Naive B cell (primary cell): Measurements from ENCODE around the gene ESPNL. TPM values are rescaled to one million over a fixed set of nuclear protein-coding genes. Genes with fewer than 3 reads are reported as not detected.

ENCODE experiments used
- ATAC-seq, 2 donors: fragments of 150-1000 bp; cut with Tn5 transposase; 2 replicates each; pipeline ENCODE4 v1.10.0; 2021; ENCODE audit warnings: low read depth in 2 of 2, mild to moderate bottlenecking in 2 of 2, moderate library complexity in 2 of 2
- DNase-seq: peaks from one replicate; pipeline ENCODE4 v3.0.0; 2022
- H3K27ac Mint-ChIP-seq, 6 donors: one replicate each; pipeline ENCODE4 v1.8.0; 2020 to 2022; ENCODE audit warnings: mild to moderate bottlenecking in 6 of 6, mixed read lengths in 6 of 6, moderate library complexity in 5 of 6, inconsistent platforms in 2 of 6
- H3K27me3 Mint-ChIP-seq, 3 donors: one replicate each; pipeline ENCODE4 v1.8.0; 2021 to 2022; ENCODE audit warnings: mixed read lengths in 3 of 3, mild to moderate bottlenecking in 1 of 3
- H3K36me3 Mint-ChIP-seq, 2 donors: one replicate each; pipeline ENCODE4 v1.8.0; 2020 to 2022; ENCODE audit warnings: mixed read lengths in 2 of 2, inconsistent platforms in 1 of 2, mild to moderate bottlenecking in 1 of 2
- H3K4me1 Mint-ChIP-seq, 3 donors: one replicate each; pipeline ENCODE4 v1.8.0; 2020 to 2022; ENCODE audit warnings: mixed read lengths in 3 of 3, inconsistent platforms in 1 of 3, mild to moderate bottlenecking in 1 of 3, moderate library complexity in 1 of 3
- H3K4me3 Mint-ChIP-seq, 8 donors: one replicate each; pipeline ENCODE4 v1.8.0; 2020 to 2022; ENCODE audit warnings: mild to moderate bottlenecking in 8 of 8, mixed read lengths in 8 of 8, moderate library complexity in 8 of 8, inconsistent platforms in 2 of 8
- H3K9me3 Mint-ChIP-seq, 7 donors: one replicate each; pipeline ENCODE4 v1.8.0; 2020 to 2022; ENCODE audit warnings: mixed read lengths in 7 of 7, mild to moderate bottlenecking in 5 of 7, inconsistent platforms in 2 of 7, moderate library complexity in 1 of 7
- polyA plus RNA-seq, 6 donors: library from polyadenylated mRNA; unstranded; fragments of 300-500 nt; fragmentation: Illumina TruSeq; gene quantifications; one replicate each; pipeline ENCODE4 v1.2.3, GENCODE V29; 2021; ENCODE audit warnings: low read depth in 6 of 6

ESPNL gene
- polyA plus RNA-seq, 6 donors from 2014 or later, result 0.24 to 0.30 TPM; not detected in 4

DNA sequence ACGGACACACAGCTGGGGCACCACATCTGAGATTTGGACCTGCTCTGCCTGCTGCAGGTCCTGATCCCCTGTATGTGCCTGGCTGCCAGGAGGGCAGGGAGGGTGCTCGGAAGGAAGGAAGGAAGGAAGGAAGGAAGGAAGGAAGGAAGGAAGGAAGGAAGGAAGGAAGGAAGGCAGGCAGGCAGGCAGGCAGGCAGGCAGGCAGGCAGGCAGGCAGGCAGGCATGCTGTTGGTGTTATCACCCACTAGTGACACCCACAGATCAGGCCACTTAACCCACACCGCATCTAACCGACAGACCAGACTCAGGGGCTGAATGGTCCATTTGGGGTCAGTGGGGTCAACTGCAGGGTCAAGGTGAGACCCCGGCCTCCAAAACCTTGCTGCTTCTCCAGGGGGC lies 44.1 kb downstream of the ESPNL start:
- Mint-ChIP-seq H3K36me3 (no peaks in the 10 kb centered on the region), H3K27ac (peak overlapping the region in 1 of 6 donors; percentile 93), H3K9me3 (peaks cover 0 to 1% (median 0%) of the 10 kb centered on the region in 7 donors), H3K27me3 (no peaks in the 10 kb centered on the region), H3K4me3 (no peak overlapping the region), H3K4me1 (peaks cover 2 to 13% (median 5%) of the 10 kb centered on the region in 3 donors)
- ATAC-seq (no peak), DNase-seq (no peak)

DNA sequence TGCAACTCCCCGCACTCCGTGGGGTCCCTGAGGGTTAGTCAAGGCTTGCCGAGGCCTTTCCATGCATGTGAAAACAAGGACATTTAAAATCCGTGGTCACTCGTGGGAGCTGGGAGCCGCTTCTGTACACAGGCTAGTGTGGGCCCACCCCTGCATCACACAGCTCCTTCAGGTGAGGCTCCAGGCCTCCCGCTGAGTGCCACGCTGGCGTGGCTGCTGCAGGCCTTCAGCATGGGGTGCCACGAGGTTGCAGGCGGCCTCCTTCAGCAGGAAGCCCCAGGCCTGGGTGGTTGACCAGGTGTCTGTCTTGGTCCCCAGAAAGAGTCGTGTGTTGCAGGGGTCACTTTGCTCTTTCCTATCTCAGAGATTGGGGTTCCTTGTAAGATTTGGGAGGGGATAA lies 44.9 kb downstream of the ESPNL start:
- Mint-ChIP-seq H3K27me3 (no peaks in the 10 kb centered on the region), H3K27ac (no peak overlapping the region), H3K4me1 (peaks cover 0 to 10% (median 5%) of the 10 kb centered on the region in 3 donors), H3K9me3 (peaks cover 0 to 1% (median 0%) of the 10 kb centered on the region in 7 donors), H3K4me3 (no peak overlapping the region), H3K36me3 (no peaks in the 10 kb centered on the region)
- DNase-seq (no peak), ATAC-seq (no peak)

DNA sequence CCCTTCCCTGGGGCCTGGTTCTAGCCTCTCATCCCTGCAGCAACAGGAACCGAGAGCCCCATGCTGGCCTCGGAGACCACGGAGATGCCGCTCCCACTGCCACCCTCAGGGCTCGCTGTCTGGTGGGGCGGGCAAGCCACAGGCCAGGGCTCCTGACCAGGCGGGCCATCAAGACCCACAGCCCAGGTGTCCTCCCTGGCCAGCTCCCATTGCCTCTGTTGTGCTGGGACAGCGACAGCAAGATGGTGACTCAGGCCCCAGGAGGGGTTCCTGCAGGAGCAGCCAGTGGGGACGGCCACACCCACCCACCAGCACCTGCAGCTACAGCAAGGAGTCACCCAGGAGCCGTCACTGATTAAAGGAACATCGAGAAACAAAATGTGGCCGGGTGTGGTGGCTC lies 45.7 kb downstream of the ESPNL start:
- Mint-ChIP-seq H3K9me3 (peaks cover 0 to 1% (median 0%) of the 10 kb centered on the region in 7 donors), H3K27ac (no peak overlapping the region), H3K27me3 (no peaks in the 10 kb centered on the region), H3K4me1 (peaks cover 0 to 10% (median 5%) of the 10 kb centered on the region in 3 donors), H3K36me3 (no peaks in the 10 kb centered on the region), H3K4me3 (no peak overlapping the region)
- ATAC-seq (no peak), DNase-seq (no peak)

DNA sequence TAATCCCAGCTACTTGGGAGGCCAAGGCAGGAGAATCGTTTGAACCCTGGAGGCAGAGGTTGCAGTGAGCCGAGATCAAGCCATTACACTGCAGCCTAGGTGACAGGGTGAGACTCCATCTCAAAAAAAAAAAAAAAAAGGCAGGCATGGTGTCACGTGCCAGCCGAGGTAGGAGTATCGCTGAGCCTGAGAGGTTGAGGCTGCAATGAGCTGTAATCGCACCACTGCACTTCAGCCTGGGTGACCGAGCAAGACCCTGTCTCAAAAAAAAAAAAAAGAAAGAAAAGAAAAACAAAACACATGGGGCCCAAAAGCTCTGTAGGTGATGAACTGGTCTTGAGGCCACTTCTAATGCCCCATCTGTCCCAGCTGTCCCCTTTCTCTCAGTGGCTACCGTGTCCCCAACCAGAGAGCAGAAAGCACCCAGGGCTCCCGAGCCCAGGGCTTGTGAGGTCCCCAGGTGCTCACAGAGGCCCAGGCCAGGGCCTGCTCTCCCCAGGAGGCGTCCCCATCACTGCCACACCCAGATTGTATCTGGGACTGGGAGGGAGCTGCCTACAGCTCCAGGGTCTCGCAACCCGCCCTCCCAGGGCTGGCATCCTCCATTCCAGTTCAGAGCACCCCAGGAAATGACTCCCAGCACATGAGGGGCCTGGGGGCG lies 46.9 kb downstream of the ESPNL start:
- no peaks in the 10 kb centered on the region for H3K27me3 Mint-ChIP-seq
- no peaks in the 10 kb centered on the region for H3K36me3 Mint-ChIP-seq
- ATAC-seq, result no peak
- DNase-seq, result no peak
- H3K9me3 Mint-ChIP-seq, result peaks cover 0 to 1% (median 0%) of the 10 kb centered on the region in 7 donors
- no peak overlapping the region for H3K4me3 Mint-ChIP-seq
- peaks cover 0 to 6% (median 5%) of the 10 kb centered on the region in 3 donors for H3K4me1 Mint-ChIP-seq
- H3K27ac Mint-ChIP-seq, result no peak overlapping the region

DNA sequence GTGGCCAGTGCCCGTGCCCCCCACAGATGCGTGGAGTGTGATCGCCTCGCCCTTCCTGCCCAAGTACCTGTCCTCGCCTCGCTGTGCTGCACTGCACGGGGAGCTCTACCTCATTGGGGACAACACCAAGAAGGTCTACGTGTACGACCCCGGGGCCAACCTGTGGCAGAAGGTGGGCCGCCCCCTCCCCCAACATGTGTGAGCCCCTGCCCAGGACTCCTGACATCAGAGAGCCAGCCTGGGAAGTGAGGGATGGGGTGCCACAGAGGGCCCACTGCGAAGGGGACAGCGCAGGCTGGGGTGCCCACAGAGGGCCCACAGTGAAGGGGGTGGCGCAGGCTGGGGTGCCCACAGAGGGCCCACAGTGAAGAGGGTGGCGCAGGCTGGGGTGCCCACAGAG lies 48.8 kb downstream of the ESPNL start:
- H3K36me3 Mint-ChIP-seq, result no peaks in the 10 kb centered on the region
- no peaks in the 10 kb centered on the region for H3K27me3 Mint-ChIP-seq
- no peak overlapping the region for H3K4me3 Mint-ChIP-seq
- DNase-seq (no peak), ATAC-seq (no peak)
- no peak overlapping the region for H3K27ac Mint-ChIP-seq
- peaks cover 0 to 1% (median 0%) of the 10 kb centered on the region in 7 donors for H3K9me3 Mint-ChIP-seq
- H3K4me1 Mint-ChIP-seq, result peaks cover 0 to 7% (median 4%) of the 10 kb centered on the region in 3 donors

DNA sequence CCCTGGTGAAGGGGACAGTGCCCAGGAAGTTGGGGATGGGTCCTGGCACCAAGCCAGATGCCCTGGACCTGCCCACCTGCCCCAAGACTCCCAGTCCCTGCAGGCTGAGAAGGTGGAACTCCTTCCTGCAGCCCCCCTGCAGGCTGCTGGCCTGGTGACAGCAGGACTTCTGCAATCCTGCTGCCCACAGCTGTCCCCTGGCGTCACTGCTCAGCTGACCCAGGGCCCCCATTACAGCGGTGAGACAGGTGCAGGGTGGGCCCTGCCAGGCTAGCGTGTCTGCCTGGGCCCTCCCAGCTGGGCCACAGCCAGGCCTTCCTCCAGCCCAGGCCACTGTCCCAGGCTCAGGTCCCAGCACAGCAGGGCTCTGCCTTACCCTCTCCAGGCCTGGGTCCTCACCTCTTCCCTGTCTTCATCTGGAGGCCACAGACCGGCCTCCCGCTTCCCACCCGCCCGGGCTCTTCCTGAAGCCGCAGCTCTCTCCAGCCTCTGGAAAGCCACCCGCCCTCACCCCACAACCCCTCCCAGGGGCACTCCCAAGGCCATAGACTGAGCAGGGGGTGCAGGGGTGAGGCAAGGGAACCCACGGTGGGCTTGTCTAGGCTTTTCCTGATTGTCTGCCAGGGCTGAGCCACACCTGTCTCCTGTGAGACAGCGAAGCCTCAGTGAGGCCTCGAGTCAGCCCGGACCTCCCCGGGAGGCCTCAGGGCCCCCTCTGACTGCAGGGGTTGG lies 49.9 kb downstream of the ESPNL start:
- DNase-seq, result no peak
- no peaks in the 10 kb centered on the region for H3K36me3 Mint-ChIP-seq
- no peak overlapping the region for H3K4me3 Mint-ChIP-seq
- H3K27me3 Mint-ChIP-seq, result no peaks in the 10 kb centered on the region
- no peak for ATAC-seq
- H3K4me1 Mint-ChIP-seq, result peaks cover 0 to 10% (median 0%) of the 10 kb centered on the region in 3 donors
- no peak overlapping the region for H3K27ac Mint-ChIP-seq
- peaks cover 0 to 2% (median 0%) of the 10 kb centered on the region in 7 donors for H3K9me3 Mint-ChIP-seq

DNA sequence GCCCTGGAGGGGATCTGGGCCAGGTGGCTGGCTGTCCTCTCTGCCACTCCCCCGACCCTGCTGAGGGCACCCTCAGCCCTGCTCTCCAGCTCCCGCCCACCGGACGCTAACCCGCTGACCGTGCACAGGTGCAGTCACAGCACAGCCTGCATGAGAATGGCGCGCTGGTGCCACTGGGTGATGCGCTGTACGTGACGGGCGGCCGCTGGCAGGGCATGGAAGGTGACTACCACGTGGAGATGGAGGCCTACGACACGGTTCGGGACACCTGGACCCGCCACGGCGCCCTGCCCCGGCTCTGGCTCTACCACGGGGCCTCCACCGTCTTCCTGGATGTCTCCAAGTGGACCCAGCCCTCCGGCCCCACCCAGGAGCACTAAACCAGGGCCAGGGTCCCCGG lies 50.5 kb downstream of the ESPNL start:
- no peak for ATAC-seq
- Mint-ChIP-seq H3K27me3 (no peaks in the 10 kb centered on the region), H3K4me1 (peaks cover 0 to 5% (median 0%) of the 10 kb centered on the region in 3 donors), H3K36me3 (no peaks in the 10 kb centered on the region), H3K27ac (no peak overlapping the region), H3K9me3 (peaks cover 0 to 2% (median 0%) of the 10 kb centered on the region in 7 donors), H3K4me3 (no peak overlapping the region)
- DNase-seq, result no peak

DNA sequence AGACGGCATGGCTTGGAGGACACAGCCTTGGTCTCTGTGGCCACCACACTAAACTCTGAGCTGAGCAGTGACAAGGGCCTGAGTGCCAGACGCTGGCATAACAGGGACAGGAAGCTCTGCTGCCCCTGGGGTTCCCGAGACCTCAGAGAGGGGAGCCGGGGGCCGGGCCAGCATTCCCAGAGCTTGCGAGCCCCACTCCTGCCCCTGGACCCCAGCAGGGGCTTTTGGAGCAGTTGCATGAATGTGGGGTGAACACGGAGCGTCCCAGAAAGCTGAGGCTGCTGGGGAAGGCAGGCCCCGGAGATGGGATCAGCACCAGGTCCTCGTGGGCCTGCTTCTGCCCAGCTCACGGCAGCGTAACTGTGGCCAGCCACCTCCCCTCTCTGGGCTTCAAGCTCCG lies 51.1 kb downstream of the ESPNL start:
- H3K36me3 Mint-ChIP-seq, result no peaks in the 10 kb centered on the region
- DNase-seq, result no peak
- H3K4me1 Mint-ChIP-seq, result peaks cover 0 to 5% (median 0%) of the 10 kb centered on the region in 3 donors
- H3K27me3 Mint-ChIP-seq, result no peaks in the 10 kb centered on the region
- no peak overlapping the region for H3K27ac Mint-ChIP-seq
- no peak for ATAC-seq
- H3K9me3 Mint-ChIP-seq, result peaks cover 0 to 2% (median 0%) of the 10 kb centered on the region in 7 donors
- no peak overlapping the region for H3K4me3 Mint-ChIP-seq

DNA sequence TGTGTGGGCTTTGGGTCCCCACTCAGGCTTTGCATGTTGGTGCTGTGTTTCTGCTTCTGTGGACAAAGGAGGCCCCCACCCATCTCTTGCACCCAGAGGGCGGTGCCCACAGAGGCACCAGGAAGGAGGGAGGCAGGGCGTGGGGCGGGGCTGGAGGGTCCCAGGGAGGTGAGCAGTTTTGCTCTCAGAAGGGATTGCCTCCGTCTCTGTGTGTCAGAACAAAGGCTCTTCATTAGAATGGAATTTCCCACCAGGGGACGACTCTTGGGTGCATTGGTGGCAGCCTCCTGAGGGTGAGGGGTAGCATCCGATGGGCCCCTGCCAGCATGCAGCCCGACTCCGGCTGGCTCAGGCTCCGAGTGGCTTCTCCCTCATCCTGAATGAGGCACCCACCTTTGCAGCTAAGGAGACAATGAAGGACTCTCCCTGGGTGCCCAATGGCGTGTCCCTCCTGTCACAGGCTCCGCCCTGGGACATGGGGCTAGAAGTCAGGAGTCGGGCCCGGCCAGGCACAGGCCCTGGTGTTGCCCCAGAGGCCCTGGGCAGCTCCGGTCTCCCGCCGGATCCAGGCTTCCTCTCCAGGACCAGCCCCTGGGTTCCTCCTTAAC lies 51.6 kb downstream of the ESPNL start:
- H3K27ac Mint-ChIP-seq, result no peak overlapping the region

DNA sequence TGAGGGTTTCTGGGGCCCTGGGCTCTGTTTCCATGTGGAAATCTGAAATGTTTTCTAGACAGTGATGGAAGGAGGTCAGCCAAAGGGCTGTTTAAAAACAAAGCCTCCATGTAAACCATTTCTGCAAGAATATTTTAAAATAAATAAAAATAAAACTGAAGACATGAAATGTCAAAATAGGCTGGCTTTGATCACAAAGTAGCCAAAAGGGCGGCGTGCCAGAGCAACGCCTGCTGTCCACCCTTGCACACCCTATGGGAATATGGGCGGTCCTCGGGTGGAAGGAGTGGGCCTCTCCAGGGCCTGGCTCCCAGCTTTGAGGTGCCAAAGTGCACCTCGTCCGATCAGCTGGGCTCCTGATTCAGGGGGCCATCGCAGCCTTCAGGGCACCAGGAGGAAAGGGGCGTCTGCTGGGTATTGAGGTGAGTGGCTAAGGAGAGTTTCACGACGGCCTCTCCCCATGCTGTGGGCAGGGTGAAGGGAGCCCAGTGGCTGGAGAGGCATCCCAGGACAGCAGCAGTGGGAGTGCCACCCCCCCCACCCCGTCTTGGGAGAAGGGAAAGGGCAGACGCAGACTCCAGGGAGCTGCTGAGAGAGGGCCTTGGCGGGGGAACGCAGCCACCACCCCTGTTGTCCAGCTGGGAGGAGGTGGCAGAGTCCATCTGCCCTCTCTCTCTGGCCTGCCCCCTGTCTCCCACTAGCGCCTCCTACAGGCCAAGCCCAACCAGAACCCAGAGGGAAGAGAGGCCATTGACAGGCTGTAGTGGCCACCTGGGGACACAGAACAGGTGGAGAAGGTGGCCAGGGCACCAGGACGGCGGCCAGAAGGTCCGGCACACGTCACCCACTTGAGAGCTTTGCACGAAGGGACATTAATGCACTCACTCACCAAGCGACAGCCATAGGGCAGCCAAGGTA lies 52.9 kb downstream of the ESPNL start:
- no peaks in the 10 kb centered on the region for H3K27me3 Mint-ChIP-seq
- no peak for ATAC-seq
- H3K9me3 Mint-ChIP-seq, result peaks cover 0 to 2% (median 0%) of the 10 kb centered on the region in 7 donors
- DNase-seq, result no peak
- H3K4me1 Mint-ChIP-seq, result peaks cover 0 to 5% (median 0%) of the 10 kb centered on the region in 3 donors
- no peak overlapping the region for H3K4me3 Mint-ChIP-seq
- H3K36me3 Mint-ChIP-seq, result no peaks in the 10 kb centered on the region
- H3K27ac Mint-ChIP-seq, result peak overlapping the region in 1 of 6 donors; percentile 53

More for the DNA sequence above, 51.6 kb downstream of the ESPNL start:
- Mint-ChIP-seq H3K4me3 (no peak overlapping the region), H3K9me3 (peaks cover 0 to 2% (median 0%) of the 10 kb centered on the region in 7 donors), H3K36me3 (no peaks in the 10 kb centered on the region), H3K27me3 (no peaks in the 10 kb centered on the region), H3K4me1 (peaks cover 0 to 5% (median 0%) of the 10 kb centered on the region in 3 donors)
- ATAC-seq (no peak), DNase-seq (no peak)

DNA sequence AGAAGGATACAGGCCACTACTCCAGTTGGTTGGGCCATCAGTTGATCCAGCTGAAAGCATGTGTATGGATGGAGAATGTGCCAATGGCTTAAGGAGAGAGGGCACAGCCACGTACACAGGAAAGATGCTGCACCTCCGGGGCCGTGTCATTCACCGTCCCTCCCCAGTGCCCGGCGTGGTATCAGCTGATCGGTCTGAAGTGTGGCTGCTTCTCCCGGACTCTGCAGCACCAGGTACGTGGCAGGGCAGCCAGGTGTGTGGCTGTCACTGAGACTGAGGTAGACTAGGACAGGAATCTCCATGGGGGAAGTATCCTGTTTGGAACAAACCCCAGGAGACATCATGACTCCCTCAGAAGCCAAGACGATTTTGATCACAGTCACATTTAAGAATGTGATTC lies 54.4 kb downstream of the ESPNL start:
- ATAC-seq (no peak), DNase-seq (no peak)
- no peaks in the 10 kb centered on the region for H3K36me3 Mint-ChIP-seq
- H3K27me3 Mint-ChIP-seq, result peaks cover 5 to 6% (median 6%) of the 10 kb centered on the region in 3 donors
- H3K4me1 Mint-ChIP-seq, result peaks cover 4 to 11% (median 5%) of the 10 kb centered on the region in 3 donors
- peaks cover 0 to 2% (median 0%) of the 10 kb centered on the region in 7 donors for H3K9me3 Mint-ChIP-seq
- no peak overlapping the region for H3K27ac Mint-ChIP-seq
- no peak overlapping the region for H3K4me3 Mint-ChIP-seq

DNA sequence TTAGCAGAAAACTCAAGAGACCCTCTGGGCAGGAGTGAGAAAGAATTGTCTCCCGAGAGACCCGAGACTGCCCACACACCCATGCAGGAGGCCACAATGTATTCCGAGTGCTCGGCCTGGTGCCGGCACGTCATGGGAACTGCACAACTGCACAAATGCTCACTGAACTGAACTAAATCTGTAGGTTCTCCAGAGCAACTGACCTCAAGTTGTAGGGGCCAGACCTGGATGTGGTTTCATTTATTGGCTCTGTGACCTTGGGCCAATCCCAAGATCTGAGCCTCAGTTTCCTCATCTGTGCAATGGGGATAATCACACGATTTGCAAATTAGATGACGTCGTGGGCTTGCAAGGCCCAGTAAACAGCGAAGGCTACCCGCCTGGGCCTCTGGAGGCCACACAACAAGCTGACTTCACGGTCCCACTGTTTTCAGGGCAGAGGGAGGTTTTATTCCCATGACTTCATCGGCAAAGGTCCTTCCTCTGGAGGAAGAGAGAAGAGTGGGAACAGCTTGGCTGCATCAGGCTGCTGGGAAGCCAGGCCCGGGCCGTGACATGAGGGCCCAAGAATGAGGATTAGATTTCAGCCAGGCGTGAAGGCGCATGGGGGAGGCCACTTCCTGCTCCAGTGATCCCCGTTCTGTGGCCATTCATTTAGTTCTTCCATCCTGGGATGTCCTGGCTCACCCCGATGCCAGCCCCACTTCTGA lies 55.1 kb downstream of the ESPNL start:
- Mint-ChIP-seq H3K36me3 (no peaks in the 10 kb centered on the region), H3K4me1 (peaks cover 10 to 17% (median 11%) of the 10 kb centered on the region in 3 donors), H3K27ac (no peak overlapping the region), H3K27me3 (peaks cover 8 to 12% (median 12%) of the 10 kb centered on the region in 3 donors), H3K9me3 (peaks cover 0 to 2% (median 0%) of the 10 kb centered on the region in 7 donors), H3K4me3 (no peak overlapping the region)
- DNase-seq (no peak), ATAC-seq (no peak)
